ACC112 (cell line): ENCODE results near the gene PPP1R13B.

Source experiments
- H2AFZ ChIP-seq: fragments of 200-600 bp; sonication (generic); one replicate; pipeline ENCODE4 v1.6.0; 2017; ENCODE audit warnings: antibody characterized with exemption, low read length; ENCODE audit not compliant: unreplicated experiment
- H3K27ac ChIP-seq: fragments of 200-600 bp; sonication (generic); 2 replicates; pipeline ENCODE4 v1.5.1; 2014; ENCODE audit warnings: low read depth, mild to moderate bottlenecking, antibody characterized with exemption, low read length, moderate library complexity
- H3K27me3 ChIP-seq: fragments of 200-600 bp; sonication (generic); 2 replicates; pipeline ENCODE4 v1.6.1; 2014; ENCODE audit warnings: mild to moderate bottlenecking, antibody characterized with exemption, low read length, moderate library complexity, mixed read lengths; ENCODE audit not compliant: insufficient read depth
- H3K36me3 ChIP-seq: fragments of 200-600 bp; sonication (generic); 2 replicates; pipeline ENCODE4 v1.6.1; 2016; ENCODE audit warnings: mild to moderate bottlenecking, antibody characterized with exemption, low read length, moderate library complexity, mixed read lengths; ENCODE audit not compliant: insufficient read depth
- H3K4me1 ChIP-seq: fragments of 200-600 bp; sonication (generic); one replicate; pipeline ENCODE4 v1.6.1; 2016; ENCODE audit warnings: low read length, mixed read lengths; ENCODE audit not compliant: insufficient read depth, unreplicated experiment, control insufficient read depth
- H3K4me3 ChIP-seq: fragments of 200-600 bp; sonication (generic); 2 replicates; pipeline ENCODE4 v1.5.1; 2014; ENCODE audit warnings: mild to moderate bottlenecking, low read depth, low read length
- H3K79me2 ChIP-seq: fragments of 200-600 bp; sonication (generic); one replicate; pipeline ENCODE4 v1.6.0; 2016; ENCODE audit warnings: low read length; ENCODE audit not compliant: control insufficient read depth, unreplicated experiment, insufficient read depth

The PPP1R13B gene

DNA sequence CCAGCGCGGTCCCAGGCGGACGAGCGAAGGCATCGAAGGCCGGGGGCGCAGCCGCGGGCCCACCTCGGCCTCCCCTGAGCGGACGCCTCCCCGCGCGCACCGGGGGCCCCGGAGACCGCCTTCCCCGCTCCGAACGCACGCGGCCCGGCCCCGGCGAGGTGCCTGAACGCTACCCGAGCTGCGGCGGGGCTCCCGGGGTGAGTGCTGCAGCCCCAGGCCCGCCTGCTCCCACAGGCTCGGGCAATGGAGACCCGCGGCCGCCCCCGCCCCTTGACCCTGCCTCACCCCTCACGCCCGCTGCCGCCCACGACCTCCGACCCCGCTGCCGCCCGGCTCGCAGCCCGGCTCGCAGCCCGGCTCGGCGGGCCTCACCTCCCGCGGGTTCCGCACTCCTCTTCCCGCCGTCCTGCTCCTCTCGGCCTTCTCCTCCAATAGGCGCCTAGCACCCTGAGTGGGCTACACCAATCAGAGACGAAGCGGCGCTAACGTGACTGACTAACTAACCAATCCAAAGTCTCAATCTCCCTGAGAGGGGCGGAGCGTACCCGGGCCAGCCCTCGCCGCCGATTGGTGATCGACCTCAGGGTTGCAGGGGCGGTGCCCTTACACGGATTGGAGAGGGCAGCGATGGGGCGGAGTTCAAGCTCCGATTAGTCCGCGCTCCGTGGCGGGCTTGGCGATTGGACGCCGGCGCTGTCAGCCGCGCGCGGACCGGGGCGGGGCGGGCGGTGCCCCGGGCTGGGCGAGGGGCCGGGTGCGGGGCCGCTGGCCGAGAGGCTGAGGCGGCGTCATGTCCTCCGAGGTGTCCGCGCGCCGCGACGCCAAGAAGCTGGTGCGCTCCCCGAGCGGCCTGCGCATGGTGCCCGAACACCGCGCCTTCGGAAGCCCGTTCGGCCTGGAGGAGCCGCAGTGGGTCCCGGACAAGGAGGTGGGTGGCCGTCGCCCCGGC is 132.0 kb downstream of the PPP1R13B start, which contains the start of the genes XRCC3 and ZFYVE21:
TSS of gene XRCC3 (minus strand) at position 400 of the 949 bp plus-strand sequence. CDS start 4,364 bp downstream, outside the sequence.
TSS of gene ZFYVE21 (plus strand) at position 759 of the 949 bp plus-strand sequence. CDS start at position 791, 32 bp downstream.
- H3K79me2 ChIP-seq: peaks cover 68% of the 10 kb centered on the region
- H3K4me3 ChIP-seq: peak within 1 kb of the TSS; percentile 96
- no peaks in the 10 kb centered on the region for H3K27me3 ChIP-seq
- peak within 1 kb of the TSS; percentile 59 for H3K27ac ChIP-seq
- H2AFZ ChIP-seq: peak within 1 kb of the TSS; percentile 73
- no peaks in the 10 kb centered on the region for H3K36me3 ChIP-seq
- peaks cover 35% of the 10 kb centered on the region for H3K4me1 ChIP-seq

DNA sequence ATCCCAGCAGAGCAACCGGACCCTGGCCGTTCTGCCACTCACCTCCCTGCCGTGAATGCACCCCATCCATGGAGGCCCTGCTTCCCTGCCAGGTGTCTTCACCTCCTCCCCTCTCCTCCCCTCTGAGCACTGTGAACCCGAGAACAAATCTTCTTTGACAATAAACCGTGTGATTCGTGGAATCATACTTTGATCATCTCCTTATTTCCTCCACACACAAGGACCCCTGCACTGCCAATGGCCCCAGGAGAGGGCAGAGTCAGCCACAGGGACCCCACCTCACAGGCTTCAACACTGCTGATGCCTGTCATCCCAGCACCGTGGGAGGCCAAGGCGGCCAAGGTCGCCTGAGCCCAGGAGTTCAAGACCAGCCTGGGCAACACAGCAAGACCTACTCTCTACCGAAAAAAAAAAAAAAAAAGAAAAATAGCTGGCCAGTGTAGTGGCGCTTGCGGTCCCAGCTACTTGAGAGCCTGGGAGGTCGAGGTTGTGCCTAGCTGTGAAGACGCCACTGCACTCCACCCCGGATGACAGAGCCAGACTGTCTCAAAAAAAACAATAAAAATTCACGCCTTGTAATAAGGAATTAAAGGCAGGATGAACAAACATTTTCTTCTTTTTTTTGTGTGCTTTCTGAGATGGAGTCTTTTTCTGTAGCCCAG is 133.2 kb downstream of the PPP1R13B start:
- peak overlapping the region; percentile 59; the same call in 1 of the 2 replicates for H3K27ac ChIP-seq

DNA sequence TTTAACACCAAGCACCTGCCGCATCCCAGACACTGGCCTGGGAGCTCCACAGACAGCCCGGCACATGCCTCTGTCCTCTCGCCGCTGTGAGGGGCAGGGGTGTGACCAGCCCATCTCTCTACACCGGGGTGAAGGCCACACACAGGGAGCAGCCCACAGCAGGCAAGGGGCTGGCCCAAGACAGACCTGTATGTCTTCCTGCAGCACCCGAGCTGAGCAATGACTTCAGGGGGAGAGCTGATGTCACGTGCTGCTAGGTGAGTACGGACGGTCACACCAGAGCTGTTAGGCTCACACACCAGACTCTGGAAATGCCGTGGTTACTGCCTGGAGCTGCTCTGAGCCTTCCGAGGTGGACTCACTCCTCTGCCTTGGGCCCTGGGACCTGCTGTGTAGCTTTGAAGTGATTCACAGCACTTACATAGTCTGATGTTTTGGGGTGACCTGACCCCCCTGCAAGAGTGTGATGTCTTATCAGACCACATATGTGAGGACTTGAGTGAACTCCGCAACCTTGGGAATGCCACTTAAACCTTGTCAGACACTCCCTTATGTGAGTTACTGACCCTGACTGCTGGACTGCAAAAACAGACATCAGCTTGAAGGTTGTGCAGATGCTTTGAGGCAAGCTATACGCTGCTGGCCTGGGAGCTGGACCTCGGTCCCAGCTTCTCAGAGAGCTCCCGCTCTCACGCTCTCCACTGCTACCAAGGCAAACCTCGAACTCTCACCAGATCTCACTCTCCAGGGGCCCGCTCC is 133.9 kb downstream of the PPP1R13B start:
- H2AFZ ChIP-seq: no peak overlapping the region
- no peaks in the 10 kb centered on the region for H3K27me3 ChIP-seq
- peaks cover 60% of the 10 kb centered on the region for H3K79me2 ChIP-seq
- no peak overlapping the region for H3K27ac ChIP-seq
- H3K4me1 ChIP-seq: peaks cover 35% of the 10 kb centered on the region
- peak overlapping the region; percentile 96 for H3K4me3 ChIP-seq
- no peaks in the 10 kb centered on the region for H3K36me3 ChIP-seq

More for the DNA sequence above, 133.2 kb downstream of the PPP1R13B start:
- no peaks in the 10 kb centered on the region for H3K27me3 ChIP-seq
- no peak overlapping the region for H2AFZ ChIP-seq
- H3K4me1 ChIP-seq: peaks cover 35% of the 10 kb centered on the region
- H3K36me3 ChIP-seq: no peaks in the 10 kb centered on the region
- H3K79me2 ChIP-seq: peaks cover 64% of the 10 kb centered on the region
- H3K4me3 ChIP-seq: peak overlapping the region; percentile 96

DNA sequence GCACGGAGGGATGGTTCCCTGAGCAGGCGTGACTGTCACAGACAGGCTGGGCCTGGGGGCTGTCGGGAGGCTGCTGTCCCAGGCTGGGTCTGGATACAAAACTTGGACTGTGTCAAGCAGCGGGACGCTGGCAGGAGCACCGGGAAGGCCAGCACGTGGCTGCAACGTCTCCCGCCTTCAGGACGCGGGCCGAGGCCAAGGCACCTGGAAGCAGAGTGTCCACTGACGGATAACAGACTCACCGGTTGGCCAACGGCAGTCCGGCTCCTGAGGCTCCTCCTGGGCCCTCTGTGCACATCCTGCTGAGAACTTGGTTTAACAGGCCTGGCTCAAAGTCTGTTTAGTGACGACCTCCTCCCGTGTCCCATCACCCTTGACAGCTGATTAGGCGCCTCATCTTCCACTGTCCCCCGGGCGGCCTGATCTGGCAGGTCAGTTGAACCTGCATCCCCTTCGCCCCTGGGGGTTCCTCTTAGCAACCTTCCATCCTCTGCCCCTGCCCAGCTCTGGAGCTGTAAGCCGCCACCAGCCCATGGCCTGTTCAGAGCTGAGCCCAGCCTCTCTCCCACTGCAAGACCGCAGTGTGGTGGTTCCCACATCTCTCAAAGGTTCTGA is 134.6 kb downstream of the PPP1R13B start:
- Histone ChIP-seq H3K4me3 (no peak overlapping the region; the same call in 1 of the 2 replicates), H3K27ac (no peak overlapping the region), H3K27me3 (no peaks in the 10 kb centered on the region), H2AFZ (no peak overlapping the region), H3K4me1 (peaks cover 35% of the 10 kb centered on the region), H3K79me2 (peaks cover 52% of the 10 kb centered on the region), H3K36me3 (no peaks in the 10 kb centered on the region)

DNA sequence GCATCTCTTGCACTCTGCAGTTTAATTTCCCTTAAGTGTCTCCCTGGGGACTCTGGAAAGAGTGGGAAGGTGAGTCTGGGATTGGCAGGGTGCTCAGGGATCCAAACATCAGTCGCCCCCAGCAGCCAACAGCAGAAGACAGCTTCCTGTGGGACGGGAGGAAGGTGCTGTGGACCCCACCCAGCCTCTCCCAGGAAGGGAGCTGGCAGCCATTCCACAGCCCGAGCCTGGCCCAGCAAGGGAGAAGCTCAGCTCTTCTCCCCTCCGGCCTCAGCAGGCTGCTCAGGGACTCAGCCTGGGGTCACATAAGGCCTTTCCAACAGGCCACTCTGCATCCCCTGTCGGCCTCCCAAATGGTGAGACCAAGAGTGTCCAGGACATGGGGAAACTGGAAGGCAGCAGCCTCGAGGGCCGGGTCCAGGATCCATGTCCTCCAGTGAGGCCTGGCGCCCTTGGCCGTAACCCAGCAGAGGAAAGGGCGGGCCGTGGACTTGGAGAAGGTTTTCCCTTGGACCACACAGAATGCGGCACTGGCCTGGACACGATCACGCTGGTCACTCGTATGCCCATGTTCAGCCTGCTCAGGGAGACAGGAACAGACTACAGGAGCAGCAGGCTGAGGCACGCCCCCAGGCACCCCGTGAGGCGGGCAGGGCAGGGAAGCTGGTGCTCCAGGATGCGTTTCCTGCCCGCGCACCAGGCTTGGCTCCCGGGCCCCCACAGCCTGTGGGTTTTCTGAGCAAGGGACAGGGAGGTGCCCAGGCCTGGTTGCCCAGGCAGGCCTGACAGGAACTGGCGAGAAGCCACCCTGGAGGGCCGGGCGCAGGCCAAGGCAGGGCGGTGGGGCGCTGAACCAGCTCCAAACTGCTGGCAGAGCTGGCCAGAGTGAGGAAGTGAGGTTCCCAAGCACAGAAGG is 135.6 kb downstream of the PPP1R13B start:
- Histone ChIP-seq H2AFZ (no peak overlapping the region), H3K4me3 (no peak overlapping the region), H3K79me2 (peaks cover 43% of the 10 kb centered on the region), H3K27me3 (no peaks in the 10 kb centered on the region), H3K4me1 (peaks cover 27% of the 10 kb centered on the region), H3K27ac (no peak overlapping the region), H3K36me3 (no peaks in the 10 kb centered on the region)

DNA sequence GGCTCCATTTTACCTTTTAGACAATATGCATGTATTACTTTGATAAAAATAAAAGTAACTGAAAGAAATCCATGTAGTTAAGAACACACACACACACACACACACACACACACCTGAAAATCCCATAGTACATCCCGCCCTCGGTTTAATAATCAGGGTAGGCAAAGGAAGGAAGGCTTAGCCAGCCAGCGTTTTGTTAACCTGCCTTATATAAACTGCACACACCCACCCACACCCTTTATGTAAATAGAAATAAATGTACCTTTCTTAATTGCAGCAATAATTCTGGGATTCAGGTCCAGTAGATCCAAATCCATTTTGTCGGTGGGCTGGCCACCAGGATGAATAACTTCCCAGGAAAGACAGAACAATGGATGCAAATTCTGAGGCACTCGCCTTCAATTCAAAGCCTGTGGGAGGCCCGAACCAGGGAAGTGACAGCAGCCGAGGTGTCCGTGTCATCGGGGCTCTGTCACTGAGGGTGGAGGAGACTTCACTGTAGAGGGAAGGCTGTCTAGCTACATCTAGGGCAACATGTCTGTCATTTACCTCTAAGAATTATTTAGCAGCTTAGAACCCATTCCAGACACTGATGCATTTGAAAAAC is 136.5 kb downstream of the PPP1R13B start:
- H3K4me1 ChIP-seq: peaks cover 26% of the 10 kb centered on the region
- no peaks in the 10 kb centered on the region for H3K27me3 ChIP-seq
- no peak overlapping the region for H3K27ac ChIP-seq
- H3K4me3 ChIP-seq: no peak overlapping the region
- 0 out of 2 replicates have a peak, but pooled peaks cover under 1% of the 10 kb centered on the region for H3K36me3 ChIP-seq
- peaks cover 34% of the 10 kb centered on the region for H3K79me2 ChIP-seq
- no peak overlapping the region for H2AFZ ChIP-seq

DNA sequence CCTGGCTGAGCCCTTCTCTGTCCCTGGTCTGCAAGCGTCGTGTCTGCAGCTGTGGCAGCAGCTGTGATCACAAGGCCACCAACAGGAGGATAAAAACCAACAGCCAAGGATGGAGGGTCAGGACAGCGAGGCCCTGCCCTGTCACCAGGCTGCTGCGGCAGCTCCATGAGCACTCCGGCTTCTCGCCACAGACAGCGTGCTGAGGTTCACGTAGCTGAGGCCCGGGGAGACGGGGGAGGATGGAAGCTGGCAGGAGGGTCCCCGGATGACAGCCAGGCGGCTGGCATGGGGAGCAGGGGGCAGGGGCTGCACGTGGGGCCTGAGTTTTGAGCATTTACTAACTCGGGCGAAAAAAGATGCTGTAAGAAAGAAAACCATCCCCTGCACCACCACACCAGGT is 137.6 kb downstream of the PPP1R13B start:
- Histone ChIP-seq H3K36me3 (peaks cover 8% of the 10 kb centered on the region; the same call in 1 of the 2 replicates), H3K4me3 (no peak overlapping the region), H3K27ac (no peak overlapping the region), H3K4me1 (peaks cover 26% of the 10 kb centered on the region), H3K27me3 (no peaks in the 10 kb centered on the region), H3K79me2 (peaks cover 33% of the 10 kb centered on the region), H2AFZ (no peak overlapping the region)

DNA sequence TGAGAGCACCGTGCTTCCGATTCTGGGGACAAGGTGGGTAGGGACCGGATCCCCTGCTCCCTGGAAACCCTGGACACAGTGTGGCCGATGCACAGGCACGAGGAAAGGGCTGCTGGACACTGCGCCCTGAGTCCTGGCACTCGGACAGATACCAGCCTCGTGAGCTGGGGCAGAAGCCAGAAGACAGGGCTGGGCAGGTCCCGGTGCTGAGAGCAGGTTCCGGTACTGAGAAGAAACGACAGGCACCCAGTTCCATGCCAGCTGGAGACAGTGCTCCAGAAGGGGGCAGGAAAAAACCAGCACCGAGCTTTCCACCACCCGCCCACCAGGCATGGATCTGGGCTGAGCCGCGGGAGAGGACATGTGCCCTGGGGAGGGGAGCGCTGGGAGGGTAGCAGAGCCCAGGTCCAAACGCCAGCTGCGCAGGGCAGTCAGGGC is 138.6 kb downstream of the PPP1R13B start:
- no peak overlapping the region for H3K27ac ChIP-seq
- no peak overlapping the region for H2AFZ ChIP-seq
- H3K4me1 ChIP-seq: peaks cover 19% of the 10 kb centered on the region
- no peak overlapping the region for H3K4me3 ChIP-seq
- H3K79me2 ChIP-seq: peaks cover 23% of the 10 kb centered on the region
- H3K27me3 ChIP-seq: no peaks in the 10 kb centered on the region
- peaks cover 8% of the 10 kb centered on the region; the same call in 1 of the 2 replicates for H3K36me3 ChIP-seq
